HL-60 (cell line): Measurements from ENCODE around the gene RMND5A.

Source experiments
- CTCF ChIP-seq: IDR thresholded peaks from one replicate; pipeline ENCODE4 v1.5.1; 2011; ENCODE audit warnings: low read length, control low read depth, inconsistent platforms; ENCODE audit not compliant: insufficient read depth
- POLR2AphosphoS5 ChIP-seq: IDR thresholded peaks from 2 replicates; pipeline ENCODE4 v1.6.1; 2012; ENCODE audit warnings: low read depth
- TF ChIP-seq, protein P1 (sequence below): IDR thresholded peaks from 2 replicates; pipeline ENCODE4 v1.6.1; 2012; ENCODE audit warnings: low read depth; ENCODE audit not compliant: insufficient replicate concordance

DNA sequence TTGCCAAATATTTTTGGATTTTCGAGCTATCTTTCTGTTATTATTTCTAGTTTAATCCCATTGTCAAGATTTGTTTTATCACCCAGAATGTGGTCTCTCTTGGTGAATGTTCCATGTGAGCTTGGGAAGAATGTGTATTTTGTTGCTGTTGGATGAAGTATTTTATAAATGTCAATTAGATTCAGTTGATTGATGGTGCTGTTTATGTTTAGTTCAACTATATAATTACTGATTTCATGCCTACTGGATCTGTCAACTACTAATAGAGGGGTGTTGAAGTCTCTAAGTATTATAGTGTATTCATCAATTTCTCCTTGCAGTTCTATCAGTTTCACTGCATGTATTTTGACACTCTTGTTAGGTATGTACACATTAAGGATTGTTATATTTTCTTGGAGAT is 34.7 kb upstream of the RMND5A start:
- TF ChIP-seq CTCF (no peak), POLR2AphosphoS5 (no peak)
- TF ChIP-seq, protein P1, sequence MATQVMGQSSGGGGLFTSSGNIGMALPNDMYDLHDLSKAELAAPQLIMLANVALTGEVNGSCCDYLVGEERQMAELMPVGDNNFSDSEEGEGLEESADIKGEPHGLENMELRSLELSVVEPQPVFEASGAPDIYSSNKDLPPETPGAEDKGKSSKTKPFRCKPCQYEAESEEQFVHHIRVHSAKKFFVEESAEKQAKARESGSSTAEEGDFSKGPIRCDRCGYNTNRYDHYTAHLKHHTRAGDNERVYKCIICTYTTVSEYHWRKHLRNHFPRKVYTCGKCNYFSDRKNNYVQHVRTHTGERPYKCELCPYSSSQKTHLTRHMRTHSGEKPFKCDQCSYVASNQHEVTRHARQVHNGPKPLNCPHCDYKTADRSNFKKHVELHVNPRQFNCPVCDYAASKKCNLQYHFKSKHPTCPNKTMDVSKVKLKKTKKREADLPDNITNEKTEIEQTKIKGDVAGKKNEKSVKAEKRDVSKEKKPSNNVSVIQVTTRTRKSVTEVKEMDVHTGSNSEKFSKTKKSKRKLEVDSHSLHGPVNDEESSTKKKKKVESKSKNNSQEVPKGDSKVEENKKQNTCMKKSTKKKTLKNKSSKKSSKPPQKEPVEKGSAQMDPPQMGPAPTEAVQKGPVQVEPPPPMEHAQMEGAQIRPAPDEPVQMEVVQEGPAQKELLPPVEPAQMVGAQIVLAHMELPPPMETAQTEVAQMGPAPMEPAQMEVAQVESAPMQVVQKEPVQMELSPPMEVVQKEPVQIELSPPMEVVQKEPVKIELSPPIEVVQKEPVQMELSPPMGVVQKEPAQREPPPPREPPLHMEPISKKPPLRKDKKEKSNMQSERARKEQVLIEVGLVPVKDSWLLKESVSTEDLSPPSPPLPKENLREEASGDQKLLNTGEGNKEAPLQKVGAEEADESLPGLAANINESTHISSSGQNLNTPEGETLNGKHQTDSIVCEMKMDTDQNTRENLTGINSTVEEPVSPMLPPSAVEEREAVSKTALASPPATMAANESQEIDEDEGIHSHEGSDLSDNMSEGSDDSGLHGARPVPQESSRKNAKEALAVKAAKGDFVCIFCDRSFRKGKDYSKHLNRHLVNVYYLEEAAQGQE = no peak
